ENCODE measurements around the gene LYPD4. TPM values are rescaled to one million over a fixed set of nuclear protein-coding genes. Genes with fewer than 3 reads are reported as not detected.
A peak's percentile ranks its signal among the peaks of the same experiment; 100 is the strongest.

Gene LYPD4
- total and polyA plus RNA-seq, 12 donors, result not detected

DNA sequence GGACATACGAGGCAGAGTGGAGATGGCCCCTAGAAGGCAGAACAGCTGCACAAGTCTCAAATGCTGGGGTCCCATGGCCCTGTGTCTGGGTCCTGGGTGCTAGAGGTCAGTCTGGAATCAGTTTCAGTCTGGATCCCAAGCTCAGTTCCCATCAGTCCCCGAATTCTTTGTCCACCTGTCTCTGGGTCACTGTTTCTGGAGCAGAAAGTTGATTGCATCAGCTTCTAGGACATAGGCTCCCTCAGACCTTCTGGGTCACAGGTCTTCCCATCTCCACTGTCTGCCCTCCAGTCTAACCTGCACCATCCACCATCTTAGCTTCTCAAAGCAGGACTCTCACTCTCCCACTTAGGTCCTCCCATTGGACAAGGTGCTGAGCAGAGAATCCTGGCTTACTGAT is 5.3 kb downstream of the LYPD4 start:
- Histone ChIP-seq H3K4me1 (no peaks in the 10 kb centered on the region), H3K9me3 (no peaks in the 10 kb centered on the region), H3K27me3 (peaks cover 0 to 74% (median 49%) of the 10 kb centered on the region in 7 donors), H3K4me3 (no peak overlapping the region), H3K27ac (no peak overlapping the region), H3K36me3 (no peaks in the 10 kb centered on the region)
- no peak for ATAC-seq
- intact Hi-C loops (cut with DNase I), result no loop called here
- TF ChIP-seq, protein P1, sequence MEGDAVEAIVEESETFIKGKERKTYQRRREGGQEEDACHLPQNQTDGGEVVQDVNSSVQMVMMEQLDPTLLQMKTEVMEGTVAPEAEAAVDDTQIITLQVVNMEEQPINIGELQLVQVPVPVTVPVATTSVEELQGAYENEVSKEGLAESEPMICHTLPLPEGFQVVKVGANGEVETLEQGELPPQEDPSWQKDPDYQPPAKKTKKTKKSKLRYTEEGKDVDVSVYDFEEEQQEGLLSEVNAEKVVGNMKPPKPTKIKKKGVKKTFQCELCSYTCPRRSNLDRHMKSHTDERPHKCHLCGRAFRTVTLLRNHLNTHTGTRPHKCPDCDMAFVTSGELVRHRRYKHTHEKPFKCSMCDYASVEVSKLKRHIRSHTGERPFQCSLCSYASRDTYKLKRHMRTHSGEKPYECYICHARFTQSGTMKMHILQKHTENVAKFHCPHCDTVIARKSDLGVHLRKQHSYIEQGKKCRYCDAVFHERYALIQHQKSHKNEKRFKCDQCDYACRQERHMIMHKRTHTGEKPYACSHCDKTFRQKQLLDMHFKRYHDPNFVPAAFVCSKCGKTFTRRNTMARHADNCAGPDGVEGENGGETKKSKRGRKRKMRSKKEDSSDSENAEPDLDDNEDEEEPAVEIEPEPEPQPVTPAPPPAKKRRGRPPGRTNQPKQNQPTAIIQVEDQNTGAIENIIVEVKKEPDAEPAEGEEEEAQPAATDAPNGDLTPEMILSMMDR (IDR thresholded peaks at IDR 0.05), result no peak
- no peak for DNase-seq
- 60 to 70% methylated on average over 2 of the region's 2 CpGs for WGBS, 2 donors

DNA sequence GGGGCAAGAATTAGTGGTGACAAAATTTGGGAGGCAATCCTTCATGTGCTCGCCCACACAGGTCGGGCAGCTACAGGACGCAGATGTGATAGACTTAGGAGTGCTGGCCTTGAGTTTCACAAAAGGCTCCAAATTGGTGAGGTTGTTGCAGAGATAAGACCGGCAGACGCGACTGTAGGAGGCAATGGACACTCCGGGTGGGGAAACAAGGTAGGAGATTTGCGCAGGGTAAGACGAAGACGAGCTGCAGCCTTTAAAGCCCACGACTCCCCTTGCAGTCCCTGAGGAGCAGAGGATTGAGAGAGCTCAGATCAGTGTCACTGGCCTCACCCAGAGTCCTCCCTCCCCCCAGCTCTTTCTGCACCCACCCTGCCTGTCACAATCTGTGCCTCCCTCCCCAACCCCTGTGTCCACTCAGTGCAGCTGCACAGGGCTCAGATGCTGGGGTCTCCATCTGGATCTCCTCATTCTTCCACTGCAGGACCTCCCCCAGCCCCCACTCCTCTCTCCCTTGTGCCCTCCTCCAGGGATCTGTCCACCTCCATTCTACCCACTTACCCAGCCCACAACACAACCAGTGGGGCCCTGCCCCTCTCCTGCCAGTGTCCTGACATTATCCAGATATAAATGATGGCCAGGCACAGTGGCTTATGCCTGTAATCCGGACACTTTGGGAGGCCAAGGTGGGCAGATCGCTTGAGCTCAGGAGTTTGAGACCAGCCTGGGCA is 6.3 kb downstream of the LYPD4 start:
- H3K27ac ChIP-seq, result no peak overlapping the region
- DNase-seq (no peak), ATAC-seq (no peak)
- H3K4me3 ChIP-seq, result no peak overlapping the region
- intact Hi-C loops (cut with DNase I), result no loop called here
- no peaks in the 10 kb centered on the region for H3K4me1 ChIP-seq
- 37 to 41% methylated on average over 13 of the region's 13 CpGs for WGBS, 2 donors
- no peaks in the 10 kb centered on the region for H3K9me3 ChIP-seq
- H3K36me3 ChIP-seq, result no peaks in the 10 kb centered on the region
- peaks cover 0 to 79% (median 49%) of the 10 kb centered on the region in 7 donors for H3K27me3 ChIP-seq
- TF ChIP-seq, protein P1 (IDR thresholded peaks at IDR 0.05), result no peak

DNA sequence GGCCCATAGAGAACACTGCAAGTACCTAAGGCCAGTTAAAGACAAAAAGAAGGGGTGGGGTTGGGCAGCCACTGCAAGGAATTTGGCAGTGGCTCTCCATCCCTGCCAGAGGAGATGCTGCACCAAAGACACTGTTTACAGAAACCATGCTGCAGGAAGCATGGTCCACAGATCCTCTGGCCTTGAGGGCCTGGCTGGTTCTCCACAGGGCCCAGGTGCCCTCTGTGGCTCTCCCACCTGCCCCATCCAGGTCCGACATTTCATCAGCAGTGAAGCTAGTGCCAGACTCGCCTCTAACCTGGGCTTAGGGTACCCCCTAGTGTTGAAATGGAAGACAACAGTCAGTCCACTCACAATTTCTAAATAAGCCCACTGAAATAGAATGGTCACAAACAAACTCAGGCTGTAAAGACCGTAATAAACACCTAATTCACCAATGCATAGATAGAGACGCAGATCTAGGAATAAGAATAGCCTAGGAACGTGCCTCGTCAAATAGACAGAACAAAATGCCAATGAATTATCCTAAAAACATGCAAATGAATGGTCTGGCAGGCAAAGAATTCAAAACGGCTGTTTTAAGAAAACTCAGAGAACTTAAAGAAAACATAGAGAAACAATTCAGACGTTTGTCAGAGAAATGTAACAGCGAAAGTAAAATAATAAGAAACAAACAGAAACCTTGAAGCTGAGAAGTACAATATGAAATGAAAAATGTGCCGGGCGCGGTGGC is 23.3 kb downstream of the LYPD4 start:
- ATAC-seq (peak in 1 of 8 donors; percentile 45), DNase-seq (no peak)
- no peak overlapping the region for H3K4me3 ChIP-seq
- peaks cover 0 to 2% (median 0%) of the 10 kb centered on the region in 11 donors for H3K9me3 ChIP-seq
- H3K36me3 ChIP-seq, result no peaks in the 10 kb centered on the region
- H3K27ac ChIP-seq, result no peak overlapping the region
- TF ChIP-seq, protein P1 (IDR thresholded peaks at IDR 0.05), result peak in 7 of 9 donors; percentile 35 to 75 (median 47)
- 37 to 39% methylated on average over 12 of the region's 12 CpGs for WGBS, 2 donors
- H3K4me1 ChIP-seq, result no peaks in the 10 kb centered on the region
- intact Hi-C loops (cut with DNase I), result no loop called here
- peaks cover 0 to 49% (median 20%) of the 10 kb centered on the region in 7 donors for H3K27me3 ChIP-seq

DNA sequence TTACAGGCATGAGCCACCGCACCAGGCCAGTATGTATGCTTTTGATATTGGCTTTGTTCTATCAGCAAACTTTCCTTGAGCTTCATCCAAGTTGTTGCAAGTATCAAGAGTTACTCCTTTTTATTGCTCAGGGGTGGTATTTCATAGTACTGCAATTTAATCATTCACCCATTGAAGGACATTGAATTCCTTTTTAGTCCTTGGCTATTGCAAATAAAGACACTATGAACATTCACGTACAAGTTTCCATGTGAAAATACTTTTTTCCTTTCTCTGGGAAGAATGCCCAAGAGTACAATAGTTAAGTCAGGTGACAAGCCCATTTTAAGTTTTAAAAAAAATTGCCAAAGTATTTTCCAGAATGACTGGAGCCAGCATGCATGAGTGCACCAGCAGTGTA is 27.7 kb downstream of the LYPD4 start:
- Histone ChIP-seq H3K27ac (no peak overlapping the region), H3K4me1 (peaks cover 0 to 2% (median 0%) of the 10 kb centered on the region in 9 donors), H3K4me3 (no peak overlapping the region), H3K36me3 (no peaks in the 10 kb centered on the region), H3K9me3 (no peaks in the 10 kb centered on the region), H3K27me3 (peaks cover 0 to 34% (median 18%) of the 10 kb centered on the region in 7 donors)
- TF ChIP-seq, protein P1 (IDR thresholded peaks at IDR 0.05), result no peak
- WGBS, 2 donors, result 72% methylated on average over 2 of the region's 2 CpGs
- intact Hi-C loops (cut with DNase I), result no loop called here
- ATAC-seq (no peak), DNase-seq (no peak)
